ENCODE results near the gene TEX19.

The TEX19 gene

GRCh38 chr17:82321947-82322466 is 37.0 kb upstream of the TEX19 start:
- DNase-seq, result no peak

DNA sequence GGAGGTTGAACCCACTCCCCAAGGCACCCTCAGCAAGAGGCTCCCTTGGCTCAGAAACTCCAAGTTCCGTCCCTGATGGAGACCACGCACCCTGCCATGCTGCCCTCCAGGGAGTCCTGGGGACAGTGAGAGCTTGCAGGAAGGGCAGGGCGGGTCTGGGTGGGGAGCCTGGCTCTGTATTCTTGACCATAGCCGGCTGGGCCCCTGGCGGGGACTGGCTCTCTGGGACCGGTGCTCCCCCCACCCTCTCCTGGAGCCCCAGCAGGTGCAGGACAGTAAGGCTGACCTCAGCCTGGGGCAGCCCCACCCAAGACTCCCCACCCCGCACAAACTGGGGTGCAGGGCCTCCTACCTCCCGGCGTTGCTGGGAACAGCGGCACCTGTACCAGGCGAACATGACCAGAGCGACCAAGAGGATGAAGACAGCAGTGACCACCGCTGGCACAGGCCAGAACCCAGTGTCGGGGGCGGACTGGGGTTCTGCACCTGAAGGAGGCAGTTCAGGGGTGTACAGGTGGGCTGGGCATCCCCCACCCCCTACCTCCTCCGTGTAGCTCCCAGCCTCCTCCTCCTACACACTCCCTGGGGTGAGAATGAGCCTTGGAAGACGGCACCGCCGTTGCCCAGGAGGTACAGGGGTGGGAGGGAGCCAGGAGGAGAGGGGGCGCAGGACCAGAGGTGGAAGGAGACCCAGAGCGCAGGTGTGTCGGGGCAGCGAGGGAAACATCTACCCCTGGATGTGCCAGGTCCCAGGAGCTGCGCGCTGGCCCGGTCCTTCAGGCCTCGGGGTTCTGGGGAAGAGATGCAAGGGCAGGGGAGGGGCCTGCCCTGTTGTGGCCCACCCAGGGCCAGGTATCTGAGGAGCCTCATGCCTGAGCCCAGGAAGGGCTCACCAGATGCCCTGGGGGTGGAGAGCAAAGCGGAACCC is 36.3 kb upstream of the TEX19 start:
- no peak for DNase-seq

GRCh38 chr17:82323514-82324234 is 35.4 kb upstream of the TEX19 start:
- no peak for DNase-seq

- DNase-seq, result no peak
These were observed 34.3 kb upstream of the TEX19 start for GRCh38 chr17:82324566-82325285.

- DNase-seq, result no peak
These were observed 33.5 kb upstream of the TEX19 start for GRCh38 chr17:82325286-82326180.

DNA sequence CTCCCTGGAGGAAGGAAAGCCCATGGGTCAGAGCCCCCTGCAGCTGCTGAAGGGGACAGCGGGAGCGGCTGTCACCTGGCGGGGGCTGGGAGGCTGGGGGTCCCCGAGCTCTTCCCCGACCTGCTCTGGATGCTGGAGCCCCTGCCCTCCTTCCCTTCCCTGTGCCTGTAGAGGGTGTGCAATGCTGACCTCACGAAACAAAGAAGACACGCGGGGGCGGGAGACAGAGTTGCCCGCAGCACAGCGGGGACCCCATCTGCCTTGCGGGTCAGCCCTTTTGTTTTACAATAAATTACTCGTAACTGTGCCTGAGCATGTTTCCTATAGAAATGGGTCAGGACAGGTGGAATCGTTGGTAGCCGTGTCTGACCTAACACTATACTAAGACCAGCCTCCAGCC is 31.8 kb upstream of the TEX19 start:
- DNase-seq, result no peak

GRCh38 chr17:82327757-82328140 is 31.3 kb upstream of the TEX19 start:
- no peak for DNase-seq

DNA sequence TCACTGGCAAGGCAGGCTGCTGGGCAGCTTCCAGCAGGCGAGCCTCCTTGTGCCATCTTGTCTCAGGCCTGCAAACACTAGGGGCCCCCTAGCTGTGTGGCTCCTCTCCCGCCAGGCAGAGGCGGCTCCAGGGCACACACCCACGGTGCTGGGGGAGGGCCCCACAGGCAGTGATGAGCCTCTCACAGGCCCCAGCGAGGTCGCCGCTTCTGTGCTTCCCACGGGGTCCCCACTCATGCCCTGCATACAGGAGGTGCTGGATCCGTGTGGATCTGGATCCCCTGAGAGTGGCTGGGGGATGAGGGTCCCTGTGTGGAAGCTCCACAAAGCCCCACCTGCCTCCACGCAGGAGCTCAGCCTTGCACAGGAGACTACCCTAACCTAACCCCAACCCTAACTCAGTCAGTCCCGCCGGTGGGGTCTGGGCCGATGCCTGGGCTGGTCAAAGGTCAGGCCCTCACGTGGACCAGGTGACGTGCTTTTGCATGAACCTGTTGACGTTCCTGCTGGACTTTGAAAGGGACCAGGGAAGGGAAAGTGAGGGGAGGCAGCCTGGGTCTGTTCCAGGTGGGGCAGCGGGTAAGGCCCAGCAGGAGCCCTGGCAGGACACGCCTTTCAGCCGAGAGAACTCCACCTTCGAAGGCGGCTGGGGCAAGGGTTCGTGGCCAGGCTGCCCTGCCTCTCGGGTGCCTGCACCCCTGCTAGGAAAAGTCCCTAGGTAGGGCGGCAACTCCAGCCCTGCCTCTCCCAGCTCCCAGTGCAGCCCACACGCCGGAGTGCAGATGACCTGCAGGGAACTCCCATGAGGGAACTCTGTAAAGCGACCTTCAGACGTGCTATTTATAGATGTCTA is 30.7 kb upstream of the TEX19 start:
- DNase-seq, result no peak

DNA sequence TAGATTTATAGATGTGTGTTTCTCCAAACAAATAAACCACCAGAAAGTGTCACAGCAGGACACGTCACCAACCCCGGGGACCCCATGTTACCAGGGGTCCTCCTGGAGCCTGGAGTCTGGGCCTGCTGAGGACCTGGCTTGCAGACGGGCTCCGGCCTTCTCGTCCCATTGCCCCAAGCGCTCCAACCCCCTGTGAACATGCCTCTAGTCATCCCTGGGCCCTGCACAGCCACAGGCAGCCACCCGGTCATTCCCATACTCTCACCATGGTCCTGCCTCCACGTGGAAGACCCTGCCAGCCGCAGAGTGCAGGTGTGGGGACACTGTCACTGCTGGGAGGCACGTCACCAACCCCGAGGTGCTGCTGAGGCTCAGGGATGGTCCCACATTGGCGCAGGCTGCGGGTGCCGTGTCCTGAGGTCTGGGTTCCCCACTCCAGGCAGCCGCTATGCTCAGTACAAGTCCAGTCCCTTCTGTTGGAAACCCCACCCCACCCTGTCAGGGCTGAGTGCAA is 30.0 kb upstream of the TEX19 start:
- no peak for DNase-seq

DNA sequence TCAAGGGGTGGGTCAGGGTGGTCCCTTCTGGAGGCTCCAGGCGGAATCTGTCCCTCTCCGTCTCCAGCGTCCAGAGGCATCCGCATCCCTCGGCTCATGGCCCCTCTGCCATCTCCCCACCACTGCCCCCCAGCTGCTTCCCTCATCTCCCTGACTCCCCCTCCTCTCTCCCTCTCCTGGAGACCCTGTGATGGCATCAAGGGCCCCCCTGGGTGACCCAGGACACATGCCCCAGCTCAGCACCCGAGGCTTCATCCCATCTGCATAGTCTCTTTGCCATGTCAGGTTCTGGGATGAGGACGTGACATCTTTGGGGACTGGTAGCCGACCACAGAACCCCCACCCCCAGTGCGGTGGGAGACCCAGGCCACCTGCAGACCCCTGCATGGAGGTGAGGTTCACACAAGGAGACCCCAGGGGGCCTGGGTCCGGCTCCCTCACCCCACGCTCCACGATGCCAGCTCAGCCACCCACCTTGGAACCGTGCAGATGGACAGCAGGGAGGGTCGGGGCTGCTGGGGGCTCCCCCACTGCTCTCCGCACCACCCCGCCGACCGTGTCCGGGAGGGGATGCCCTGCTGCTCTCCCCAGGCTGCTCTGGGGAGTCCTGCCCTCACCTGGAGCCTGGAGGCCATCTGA is 29.2 kb upstream of the TEX19 start:
- DNase-seq, result no peak

GRCh38 chr17:82330322-82331239 is 28.5 kb upstream of the TEX19 start:
- no peak for DNase-seq

DNA sequence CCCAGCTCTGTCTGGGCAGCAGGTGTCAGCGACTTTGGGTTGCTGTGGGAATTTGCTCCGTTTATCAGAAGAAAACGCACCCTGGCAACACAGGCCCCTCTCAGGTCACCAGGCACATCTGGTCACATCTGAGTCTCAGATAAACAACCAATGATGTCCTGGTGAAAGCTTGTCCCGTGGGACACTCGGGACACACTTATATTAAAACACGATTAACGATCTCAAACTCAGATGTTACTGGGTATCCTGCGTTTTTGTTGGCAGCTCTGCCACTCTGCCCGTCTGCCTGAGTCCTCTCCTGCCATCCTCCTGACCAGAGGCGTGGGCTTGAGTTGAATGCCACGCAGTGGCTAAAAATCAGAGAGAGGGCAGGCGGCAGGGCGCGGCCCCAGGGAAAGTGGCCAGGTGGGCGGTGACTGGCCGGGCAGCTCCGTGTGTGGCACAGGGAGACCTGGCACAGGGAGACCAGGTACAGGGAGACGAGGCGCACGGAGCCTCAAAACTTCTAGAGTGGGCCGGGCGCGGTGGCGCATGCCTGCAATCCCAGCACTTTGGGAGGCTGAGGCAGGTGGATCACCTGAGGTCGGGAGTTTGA is 27.6 kb upstream of the TEX19 start:
- DNase-seq, result no peak

DNA sequence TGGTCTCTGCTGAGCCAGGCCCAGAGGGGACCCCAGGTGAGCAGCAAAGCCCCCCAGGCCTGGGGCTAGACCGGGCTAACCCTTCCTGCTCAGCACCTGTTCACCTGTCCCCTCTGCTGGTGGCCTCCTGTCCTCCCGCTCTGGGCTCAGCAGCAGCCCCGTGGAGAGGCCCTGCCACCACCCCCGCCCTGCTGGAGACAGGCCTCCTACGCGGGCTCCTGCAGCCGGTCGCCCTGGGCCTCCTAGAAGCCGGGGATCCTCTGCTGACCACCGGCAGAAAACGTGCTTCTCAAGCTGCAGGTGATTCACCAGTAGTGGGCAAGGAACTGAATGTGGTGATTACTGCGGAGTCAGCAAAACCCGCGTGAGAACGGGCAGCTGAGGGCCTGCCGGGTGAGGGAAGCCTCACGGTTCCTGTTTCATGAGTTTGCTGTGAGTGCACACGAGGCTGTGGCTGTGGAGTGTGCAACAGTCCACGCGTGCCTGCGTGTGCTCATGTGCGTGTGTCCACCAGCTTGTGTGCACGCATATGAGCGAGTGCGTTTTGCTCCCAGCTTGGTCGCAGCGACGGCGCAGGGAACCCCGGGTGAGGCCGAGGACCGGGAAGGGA is 26.3 kb upstream of the TEX19 start:
- DNase-seq, result peak; percentile 80 to 84 (median 81)

DNA sequence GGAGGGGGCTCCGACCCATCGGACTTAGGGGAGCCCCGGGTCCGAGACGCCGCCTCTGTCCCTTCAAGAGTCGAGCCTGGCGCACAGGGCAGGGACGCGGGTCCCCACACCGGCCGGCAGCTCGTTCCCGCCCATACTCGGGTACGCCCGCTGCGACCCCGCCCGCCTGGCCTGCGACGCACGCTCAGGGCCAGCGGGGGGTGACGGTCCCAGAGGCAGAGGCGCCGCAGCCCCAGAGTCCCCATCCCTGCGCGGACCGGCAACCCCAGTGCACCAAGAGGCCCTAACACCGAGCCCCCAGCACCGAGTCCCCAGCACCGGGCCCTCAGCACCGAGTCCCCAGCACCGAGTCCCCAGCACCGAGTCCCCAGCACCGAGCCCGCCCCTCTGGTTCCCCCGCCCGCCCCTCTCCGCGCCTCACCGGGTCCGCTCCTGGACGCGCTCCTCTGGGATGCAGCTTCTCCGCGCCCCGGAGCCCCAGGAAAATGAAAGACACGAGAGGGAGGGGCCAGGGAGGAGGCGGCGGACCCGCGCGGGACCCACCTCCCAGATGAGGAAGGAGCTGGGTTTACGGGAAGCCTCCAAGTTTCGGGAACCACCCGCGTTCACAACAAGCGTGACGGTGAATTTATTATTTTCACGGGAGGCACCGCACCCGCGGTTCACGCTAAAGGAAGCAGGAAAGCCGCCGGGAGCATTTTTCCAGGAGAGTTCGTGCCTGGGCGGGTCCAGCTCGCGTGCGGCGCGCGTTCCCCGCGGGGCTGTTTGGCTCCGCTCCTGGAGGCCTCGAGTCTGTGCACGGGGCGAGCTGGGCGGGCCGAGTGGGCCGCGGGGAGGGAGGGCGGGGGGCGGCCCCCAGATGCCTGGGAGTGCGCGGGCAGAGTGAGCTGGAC is 25.5 kb upstream of the TEX19 start, which contains the start of gene SECTM1:
SECTM1 (minus strand) TSS at position 488 of the 893 bp plus-strand sequence. CDS start 6,526 bp downstream, outside the sequence.
- DNase-seq, result peak; percentile 61 to 77 (median 72)

GRCh38 chr17:82334204-82334621 is 24.8 kb upstream of the TEX19 start:
- DNase-seq, result no peak

DNA sequence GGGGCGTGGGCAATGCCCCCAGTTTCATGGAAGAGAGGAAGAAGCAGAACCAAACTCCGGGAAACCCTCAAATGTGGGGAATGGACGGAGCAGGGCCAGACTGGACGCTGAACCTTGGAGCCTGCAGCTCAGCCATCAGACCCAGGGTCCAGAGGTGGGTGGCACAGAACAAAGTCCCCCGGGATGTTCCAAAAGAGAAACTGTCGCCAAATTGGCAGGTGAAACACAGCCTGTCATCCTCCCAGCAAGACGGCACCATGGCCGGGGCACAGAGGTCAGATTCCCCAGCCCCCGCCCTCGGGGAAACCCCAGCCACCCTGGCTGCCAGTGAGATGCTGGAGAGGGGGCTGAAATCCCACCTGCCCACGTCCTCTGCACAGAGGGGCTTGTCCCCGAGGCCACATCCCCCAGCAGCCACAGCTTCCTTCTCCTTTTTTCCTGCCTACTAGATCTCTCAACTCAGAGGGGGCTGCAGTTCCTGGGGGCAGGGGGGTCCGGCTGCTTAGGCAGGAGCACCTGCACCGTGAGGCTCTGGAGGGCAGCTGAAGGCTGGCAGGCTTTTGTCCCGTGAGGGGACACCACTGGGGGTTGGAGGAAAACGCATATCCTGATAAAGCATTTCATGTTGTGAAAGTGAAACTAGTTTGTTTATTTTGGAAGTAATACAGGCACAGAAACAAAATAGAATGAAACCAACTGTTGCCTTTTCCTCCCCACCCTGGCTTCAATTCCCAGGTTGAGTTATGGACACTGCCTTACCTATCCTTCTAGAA is 24.2 kb upstream of the TEX19 start:
- DNase-seq, result peak; percentile 29 to 57 (median 56)

All from suppressor macrophage treated with lipopolysaccharide for 1 hour (primary cell).